8988T (cell line): ENCODE data around the gene PSMD1.

Experiments used
- DNase-seq: peaks from one replicate; pipeline ENCODE4 v3.0.0; 2011

The PSMD1 gene

GRCh38 chr2:231036578-231037106, 20.0 kb upstream of the PSMD1 start:
- DNase-seq: no peak

GRCh38 chr2:231037202-231037730, 19.4 kb upstream of the PSMD1 start, which contains the start of gene C2orf72:
C2orf72 (plus strand) TSS chr2:231037523; CDS start chr2:231037566, 43 bp downstream.
- peak; percentile 80 for DNase-seq

GRCh38 chr2:231037731-231038482, 18.8 kb upstream of the PSMD1 start:
- peak; percentile 73 for DNase-seq

GRCh38 chr2:231038483-231039293, 18.0 kb upstream of the PSMD1 start:
- DNase-seq: no peak

- DNase-seq: no peak
Measured at GRCh38 chr2:231039294-231039664, 17.4 kb upstream of the PSMD1 start.

GRCh38 chr2:231039821-231040364, 16.8 kb upstream of the PSMD1 start:
- DNase-seq: no peak

GRCh38 chr2:231041061-231041689, 15.5 kb upstream of the PSMD1 start:
- DNase-seq: no peak

- DNase-seq: no peak
Measured at GRCh38 chr2:231043796-231044195, 12.9 kb upstream of the PSMD1 start.

GRCh38 chr2:231046916-231047273, 9.8 kb upstream of the PSMD1 start:
- DNase-seq: no peak

GRCh38 chr2:231047274-231047922, 9.3 kb upstream of the PSMD1 start:
- no peak for DNase-seq

- DNase-seq: no peak
Measured at GRCh38 chr2:231047923-231048915, 8.4 kb upstream of the PSMD1 start.

- no peak for DNase-seq
Measured at GRCh38 chr2:231049286-231050017, 7.2 kb upstream of the PSMD1 start.

- DNase-seq: no peak
Measured at GRCh38 chr2:231050018-231050901, 6.4 kb upstream of the PSMD1 start.

GRCh38 chr2:231051116-231051515, 5.6 kb upstream of the PSMD1 start:
- no peak for DNase-seq

GRCh38 chr2:231052494-231053451, 3.9 kb upstream of the PSMD1 start:
- DNase-seq: peak; percentile 73

- no peak for DNase-seq
Measured at GRCh38 chr2:231053846-231054245, 2.8 kb upstream of the PSMD1 start.

GRCh38 chr2:231057590-231057989, 923 bp downstream of the PSMD1 start:
- no peak for DNase-seq
